Neuron (in vitro differentiated cells): ENCODE measurements around the gene TMEM41A.
"Not testable (repeated sequence)": the region's sequence is repeated elsewhere in the genome, so short reads cannot be mapped to it uniquely, and the experiment has no call there.

Source experiments
- H2AFZ ChIP-seq: one replicate; pipeline ENCODE4 v1.6.1; 2013; ENCODE audit warnings: low read depth, mild to moderate bottlenecking, inconsistent platforms, low read length, moderate library complexity
- H3K27me3 ChIP-seq: one replicate; pipeline ENCODE4 v1.6.1; 2013; ENCODE audit warnings: low read length; ENCODE audit not compliant: insufficient read depth
- H3K36me3 ChIP-seq: one replicate; pipeline ENCODE4 v1.6.1; 2013; ENCODE audit warnings: low read length; ENCODE audit not compliant: insufficient read depth
- H3K4me1 ChIP-seq: one replicate; pipeline ENCODE4 v1.6.1; 2013; ENCODE audit warnings: low read length; ENCODE audit not compliant: insufficient read depth
- H3K4me3 ChIP-seq: 2 replicates; pipeline ENCODE4 v1.5.1; 2013; ENCODE audit warnings: mild to moderate bottlenecking, low read length, moderate library complexity
- H3K9me3 ChIP-seq: one replicate; pipeline ENCODE4 v1.6.1; 2013; ENCODE audit warnings: low read length

The TMEM41A gene

DNA sequence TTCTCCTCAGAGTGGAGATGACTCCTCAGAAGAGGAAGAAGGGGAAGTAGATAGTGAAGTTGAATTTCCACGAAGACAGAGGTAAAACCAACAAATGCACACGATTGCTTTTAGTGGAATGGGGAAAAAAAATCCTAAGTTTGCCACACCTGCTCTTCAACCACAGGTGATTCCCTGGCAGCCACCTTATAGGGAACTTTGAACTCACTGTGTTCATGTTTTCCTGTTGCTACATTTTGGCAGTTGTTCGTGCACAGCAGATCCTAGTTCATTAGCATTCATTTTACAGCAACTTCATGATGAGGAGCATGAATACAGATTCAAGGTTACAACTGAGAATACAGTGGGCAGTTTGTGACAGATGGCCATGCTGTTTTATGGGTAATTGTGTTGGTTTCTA lies 21.5 kb downstream of the TMEM41A start:
- Histone ChIP-seq H2AFZ (no peak overlapping the region), H3K9me3 (no peaks in the 10 kb centered on the region), H3K4me3 (no peak overlapping the region), H3K27me3 (no peaks in the 10 kb centered on the region), H3K36me3 (peaks cover 38% of the 10 kb centered on the region), H3K4me1 (no peaks in the 10 kb centered on the region)

DNA sequence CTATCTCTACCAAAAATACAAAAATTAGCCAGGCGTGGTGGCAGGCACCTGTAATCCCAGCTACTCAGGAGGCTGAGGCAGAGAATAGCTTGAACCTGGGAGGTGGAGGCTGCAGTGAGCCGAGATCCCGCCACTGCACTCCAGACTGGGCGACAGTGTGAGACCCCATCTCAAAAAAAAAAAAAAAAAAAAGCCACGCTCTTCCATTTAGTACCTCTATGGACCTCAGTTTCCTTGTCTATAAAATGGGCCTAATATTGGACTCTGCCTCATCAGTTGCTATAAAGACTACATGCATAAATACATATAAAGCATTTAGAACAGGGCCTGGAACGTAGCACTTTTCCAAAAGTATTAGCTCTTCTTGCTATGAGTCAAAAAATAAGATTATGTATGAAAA lies 23.9 kb downstream of the TMEM41A start:
- not testable (repeated sequence) for H3K9me3 ChIP-seq, H2AFZ ChIP-seq, H3K4me1 ChIP-seq, H3K27me3 ChIP-seq, H3K4me3 ChIP-seq
- peaks cover 25% of the 10 kb centered on the region for H3K36me3 ChIP-seq

DNA sequence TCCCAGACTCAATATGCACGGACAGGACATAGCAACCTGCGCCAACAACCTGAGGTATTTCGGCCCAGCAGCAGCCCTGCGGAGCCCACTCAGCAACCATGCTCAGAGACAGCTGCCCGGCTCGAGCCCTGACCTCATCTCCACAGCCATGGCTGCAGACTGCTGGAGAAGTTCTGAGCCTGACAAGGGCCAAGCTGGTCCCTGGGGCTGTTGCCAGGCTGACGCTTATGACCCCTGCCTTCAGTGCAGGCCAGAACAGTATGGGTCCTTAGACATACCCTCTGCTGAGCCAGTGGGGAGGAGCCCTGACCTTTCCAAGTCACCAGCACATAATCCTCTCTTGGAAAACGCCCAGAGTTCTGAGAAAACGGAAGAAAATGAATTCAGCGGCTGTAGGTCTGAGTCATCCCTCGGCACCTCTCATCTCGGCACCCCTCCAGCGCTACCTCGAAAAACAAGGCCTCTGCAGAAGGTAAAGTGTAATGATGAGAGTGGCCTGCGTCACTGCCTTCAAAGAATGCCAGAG lies 25.5 kb downstream of the TMEM41A start:
- H3K4me3 ChIP-seq, result no peak overlapping the region
- H3K36me3 ChIP-seq, result peaks cover 32% of the 10 kb centered on the region
- no peaks in the 10 kb centered on the region for H3K27me3 ChIP-seq
- H3K9me3 ChIP-seq, result no peaks in the 10 kb centered on the region
- no peak overlapping the region for H2AFZ ChIP-seq
- H3K4me1 ChIP-seq, result no peaks in the 10 kb centered on the region

DNA sequence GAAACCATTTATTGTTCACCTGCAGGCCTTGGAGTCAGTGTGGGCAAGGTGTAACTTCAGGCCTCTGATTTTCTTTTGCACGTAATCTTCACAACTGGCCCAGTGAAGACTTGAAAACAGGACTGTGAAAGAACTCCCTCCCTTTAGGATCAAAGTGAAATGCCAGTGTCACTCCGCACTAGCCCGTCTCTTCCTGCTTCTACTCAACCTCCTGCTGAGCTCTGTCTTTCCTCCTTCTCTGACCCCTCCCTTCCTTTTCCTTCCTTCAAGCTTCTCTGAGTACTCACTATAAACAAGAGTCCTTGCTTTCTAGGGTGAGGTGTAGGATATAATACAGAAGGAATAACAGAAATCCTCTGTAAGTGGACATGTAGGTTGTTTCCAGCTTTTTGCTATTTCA lies 28.5 kb downstream of the TMEM41A start:
- Histone ChIP-seq H3K4me3 (no peak overlapping the region), H3K4me1 (no peaks in the 10 kb centered on the region), H3K9me3 (no peaks in the 10 kb centered on the region), H2AFZ (no peak overlapping the region), H3K36me3 (peaks cover 39% of the 10 kb centered on the region), H3K27me3 (no peaks in the 10 kb centered on the region)

DNA sequence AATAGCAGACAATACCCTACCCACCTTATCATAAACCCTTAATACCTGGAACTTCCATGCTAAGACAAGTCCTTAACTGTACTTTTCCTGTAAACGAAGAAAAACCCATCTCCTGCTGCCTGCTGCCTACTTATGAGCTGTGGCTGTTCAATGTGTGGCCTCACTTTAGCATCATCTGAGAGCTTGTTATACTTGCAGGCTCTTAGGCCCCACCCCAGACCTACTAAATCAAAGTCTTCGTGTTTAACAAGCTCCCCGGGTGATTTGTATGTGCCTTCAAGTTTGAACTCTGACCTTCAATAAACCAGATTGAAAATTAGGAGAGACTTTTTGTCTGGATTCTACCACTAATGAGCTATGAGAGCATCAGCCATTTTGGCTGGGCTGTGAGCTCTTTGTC lies 29.3 kb downstream of the TMEM41A start:
- H3K36me3 ChIP-seq, result peaks cover 39% of the 10 kb centered on the region
- H3K4me3 ChIP-seq, result no peak overlapping the region
- no peaks in the 10 kb centered on the region for H3K9me3 ChIP-seq
- no peak overlapping the region for H2AFZ ChIP-seq
- no peaks in the 10 kb centered on the region for H3K4me1 ChIP-seq
- H3K27me3 ChIP-seq, result no peaks in the 10 kb centered on the region

DNA sequence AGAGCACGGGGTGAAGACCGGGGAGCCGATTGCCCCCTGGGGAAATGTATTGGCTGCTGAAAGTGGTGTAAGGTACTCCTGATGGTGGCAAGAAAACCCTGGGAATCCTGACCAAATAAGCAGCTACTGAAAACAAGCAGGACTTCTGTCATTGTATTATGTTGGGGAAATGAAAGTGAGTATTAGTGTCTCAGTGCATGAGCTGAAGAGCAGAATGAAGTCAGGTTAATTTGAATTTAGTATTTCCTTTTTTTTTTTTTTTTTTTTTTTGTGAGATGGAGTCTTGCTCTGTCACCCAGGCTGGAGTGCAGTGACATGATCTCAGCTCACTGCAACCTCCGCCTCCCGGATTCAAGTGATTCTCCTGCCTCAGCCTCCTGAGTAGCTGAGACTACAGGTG lies 32.7 kb downstream of the TMEM41A start:
- not testable (repeated sequence) for H3K27me3 ChIP-seq, H3K4me3 ChIP-seq, H2AFZ ChIP-seq, H3K4me1 ChIP-seq, H3K9me3 ChIP-seq
- peaks cover 29% of the 10 kb centered on the region for H3K36me3 ChIP-seq

DNA sequence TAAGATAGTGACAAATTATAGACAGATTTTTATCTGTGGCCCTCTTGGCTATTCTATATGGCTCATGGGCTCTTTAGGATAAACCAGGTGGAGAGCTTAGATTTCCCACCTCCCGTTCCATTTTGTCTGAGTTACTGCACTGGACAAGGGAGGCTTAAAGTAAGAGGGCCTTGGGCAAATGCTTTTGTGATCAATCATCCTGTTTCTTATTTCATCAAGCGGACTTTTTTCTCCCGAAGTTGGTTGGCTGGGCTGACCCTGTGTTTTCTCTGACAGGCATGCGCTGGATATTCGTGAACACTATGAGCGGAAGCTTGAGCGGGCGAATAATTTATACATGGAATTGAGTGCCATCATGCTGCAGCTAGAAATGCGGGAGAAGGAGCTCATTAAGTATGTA lies 33.4 kb downstream of the TMEM41A start:
- Histone ChIP-seq H3K9me3 (no peaks in the 10 kb centered on the region), H3K4me3 (no peak overlapping the region), H2AFZ (no peak overlapping the region), H3K36me3 (peaks cover 29% of the 10 kb centered on the region), H3K27me3 (no peaks in the 10 kb centered on the region), H3K4me1 (no peaks in the 10 kb centered on the region)

DNA sequence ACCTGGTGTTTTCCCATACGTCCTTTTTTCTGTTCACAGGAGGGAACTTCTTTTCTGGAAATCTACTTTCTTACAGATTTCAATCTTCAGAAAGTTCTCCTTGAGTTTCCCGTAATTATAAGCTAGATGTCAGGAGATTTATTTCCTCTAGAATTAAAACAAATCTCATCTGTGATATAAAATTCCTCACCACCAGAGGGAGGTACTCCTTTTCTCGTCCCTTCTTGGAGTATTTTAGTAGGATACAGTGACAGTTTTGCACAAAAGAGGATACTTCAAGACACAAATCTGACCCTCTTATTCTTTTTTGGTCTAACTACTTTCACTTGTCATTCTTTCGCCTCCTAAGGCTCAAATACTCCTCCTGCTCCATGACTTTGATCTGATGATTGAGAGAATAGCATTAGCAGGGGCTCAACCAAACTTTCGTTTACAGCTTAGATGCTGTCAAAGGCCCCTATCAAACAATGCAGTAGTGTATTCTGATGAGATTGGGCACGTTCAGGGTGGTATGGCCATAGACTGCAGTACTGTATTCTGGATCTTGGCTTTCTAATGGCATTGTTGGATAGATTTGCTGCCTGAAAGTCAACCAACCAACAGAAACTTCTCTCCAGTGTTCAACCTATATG lies 38.0 kb downstream of the TMEM41A start:
- no peaks in the 10 kb centered on the region for H3K4me1 ChIP-seq
- H2AFZ ChIP-seq, result no peak overlapping the region
- H3K4me3 ChIP-seq, result no peak overlapping the region
- H3K36me3 ChIP-seq, result peaks cover 12% of the 10 kb centered on the region
- H3K9me3 ChIP-seq, result no peaks in the 10 kb centered on the region
- no peaks in the 10 kb centered on the region for H3K27me3 ChIP-seq

DNA sequence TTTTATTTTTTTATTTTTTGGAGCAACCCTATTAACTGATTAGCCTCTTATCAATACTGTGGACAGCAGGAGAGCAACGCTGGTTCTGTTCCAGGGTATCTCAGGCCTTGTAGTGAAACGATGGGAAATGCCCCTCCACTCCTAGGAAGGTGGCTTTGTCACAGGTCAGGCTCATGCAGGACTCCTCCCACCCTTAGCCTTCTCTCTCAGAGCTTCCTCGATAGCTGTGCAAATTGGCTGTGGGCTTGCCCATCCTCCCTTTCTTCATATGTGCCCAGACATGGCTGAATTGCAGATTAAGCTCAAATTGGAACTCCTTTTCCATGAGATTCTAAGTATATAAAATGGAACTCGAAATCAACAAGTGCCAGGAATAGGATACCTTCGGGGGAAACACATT lies 38.5 kb downstream of the TMEM41A start:
- H3K4me1 ChIP-seq, result no peaks in the 10 kb centered on the region
- no peaks in the 10 kb centered on the region for H3K9me3 ChIP-seq
- H3K27me3 ChIP-seq, result no peaks in the 10 kb centered on the region
- H3K4me3 ChIP-seq, result no peak overlapping the region
- no peak overlapping the region for H2AFZ ChIP-seq
- H3K36me3 ChIP-seq, result peaks cover 12% of the 10 kb centered on the region

DNA sequence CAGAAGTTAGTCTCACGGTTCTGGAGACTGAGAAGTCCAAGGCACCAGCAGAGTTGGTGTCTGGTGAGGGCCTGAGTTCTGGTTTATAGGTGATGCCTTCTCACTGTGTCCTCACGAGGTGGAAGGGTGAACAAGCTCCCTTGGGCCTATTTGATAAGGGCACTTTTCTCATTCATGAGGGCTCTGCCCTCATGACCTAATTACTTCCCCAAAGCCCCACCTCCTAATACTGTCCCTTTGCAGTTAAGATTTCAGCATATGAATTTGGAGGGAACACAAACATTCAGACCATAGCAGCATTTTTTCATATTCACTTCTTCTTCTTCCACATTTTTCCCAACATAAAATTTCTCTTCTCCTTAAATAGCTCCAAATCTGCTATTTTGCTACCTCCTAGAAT lies 41.5 kb downstream of the TMEM41A start:
- no peaks in the 10 kb centered on the region for H3K4me1 ChIP-seq
- H2AFZ ChIP-seq, result no peak overlapping the region
- peaks cover 10% of the 10 kb centered on the region for H3K36me3 ChIP-seq
- no peak overlapping the region for H3K4me3 ChIP-seq
- H3K27me3 ChIP-seq, result no peaks in the 10 kb centered on the region
- H3K9me3 ChIP-seq, result no peaks in the 10 kb centered on the region

DNA sequence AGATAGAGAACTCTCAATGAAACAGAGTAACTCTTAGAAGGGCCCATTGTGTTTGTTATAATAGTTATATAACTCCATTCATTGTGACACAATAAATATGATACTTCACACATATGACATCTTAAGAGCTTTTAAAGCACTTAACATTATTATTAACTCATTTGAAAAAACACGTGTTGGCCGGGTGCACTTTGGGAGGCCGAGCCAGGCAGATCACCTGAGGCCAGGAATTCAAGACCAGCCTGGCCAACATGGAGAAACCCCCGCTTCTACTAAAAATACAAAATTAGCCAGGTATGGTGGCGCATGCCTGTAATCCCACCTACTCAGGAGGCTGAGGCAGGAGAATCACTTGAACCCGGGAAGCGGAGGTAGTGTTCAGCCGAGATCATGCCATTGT lies 47.4 kb downstream of the TMEM41A start:
- H3K36me3 ChIP-seq, result peaks cover 15% of the 10 kb centered on the region
- H3K27me3 ChIP-seq, H3K4me3 ChIP-seq, H3K4me1 ChIP-seq, H3K9me3 ChIP-seq, H2AFZ ChIP-seq: not testable (repeated sequence)

DNA sequence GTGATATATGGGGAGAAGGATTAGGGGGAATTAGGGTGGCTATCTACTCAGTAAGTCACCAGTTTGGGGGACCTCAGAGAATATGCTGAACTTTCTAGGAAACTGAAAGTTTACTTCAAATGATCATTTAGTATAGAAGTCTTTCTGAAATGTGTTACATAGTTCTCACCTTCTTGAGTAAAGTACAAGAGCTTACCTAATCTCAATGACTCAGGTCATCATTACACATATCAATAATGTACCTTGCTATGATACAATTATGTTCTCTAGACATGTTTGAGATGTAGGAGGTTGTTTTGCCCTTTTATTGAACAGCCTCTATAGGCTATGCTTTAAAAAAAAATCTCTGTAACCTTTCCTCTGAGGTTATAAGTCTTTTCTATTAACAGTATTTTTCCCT lies 50.7 kb downstream of the TMEM41A start:
- no peaks in the 10 kb centered on the region for H3K4me1 ChIP-seq
- no peak overlapping the region for H3K4me3 ChIP-seq
- H3K36me3 ChIP-seq, result peaks cover 15% of the 10 kb centered on the region
- H3K27me3 ChIP-seq, result no peaks in the 10 kb centered on the region
- no peak overlapping the region for H2AFZ ChIP-seq
- H3K9me3 ChIP-seq, result no peaks in the 10 kb centered on the region

DNA sequence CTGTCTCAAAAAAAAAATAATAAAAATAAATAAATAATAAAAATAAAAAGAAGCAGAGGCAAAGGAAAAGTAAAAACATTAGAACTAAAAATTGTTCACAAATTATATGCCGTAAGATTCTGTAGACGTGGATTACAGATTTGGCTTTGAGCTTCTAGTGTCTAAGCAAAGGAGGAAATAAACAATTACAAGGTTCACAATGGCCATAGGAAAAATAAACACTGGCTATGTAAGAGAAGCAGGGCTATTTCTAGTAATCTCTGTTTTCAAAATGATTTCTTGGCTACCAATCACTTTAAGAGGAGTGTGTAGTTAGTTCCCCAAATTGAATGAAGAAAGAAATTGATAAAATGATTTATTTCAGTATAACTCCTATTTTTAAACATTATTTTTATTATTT lies 54.5 kb downstream of the TMEM41A start:
- Histone ChIP-seq H3K9me3 (no peaks in the 10 kb centered on the region), H3K27me3 (no peaks in the 10 kb centered on the region)

DNA sequence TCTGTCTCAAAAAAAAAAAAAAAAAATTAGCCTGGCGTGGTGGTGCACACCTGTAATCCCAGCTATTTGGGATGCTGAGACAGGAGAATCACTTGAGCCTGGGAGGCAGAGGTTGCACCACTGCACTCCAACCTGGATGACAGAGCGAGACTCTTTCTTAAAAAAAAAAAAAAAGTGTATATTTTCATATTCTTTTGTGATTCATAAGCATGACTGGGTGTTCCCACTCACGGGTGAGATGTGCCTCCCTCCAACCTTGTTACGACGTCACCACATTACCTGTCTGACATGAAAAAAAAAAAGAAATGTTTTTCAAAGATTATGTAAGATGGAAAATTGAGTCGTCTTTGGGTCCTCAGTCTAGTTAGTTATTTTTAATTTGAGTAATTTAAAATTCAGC lies 56.8 kb downstream of the TMEM41A start:
- Histone ChIP-seq H3K4me1 (no peaks in the 10 kb centered on the region), H3K27me3 (no peaks in the 10 kb centered on the region), H3K9me3 (no peaks in the 10 kb centered on the region), H3K4me3 (no peak overlapping the region), H2AFZ (no peak overlapping the region), H3K36me3 (peaks cover 2% of the 10 kb centered on the region)

More for the DNA sequence above, 54.5 kb downstream of the TMEM41A start:
- no peaks in the 10 kb centered on the region for H3K36me3 ChIP-seq
- H2AFZ ChIP-seq, result no peak overlapping the region
- H3K4me1 ChIP-seq, result no peaks in the 10 kb centered on the region
- H3K4me3 ChIP-seq, result no peak overlapping the region
